Pancreas (tissue), 10 donors: Measurements from ENCODE around the gene VPS54. TPM values are rescaled to one million over a fixed set of nuclear protein-coding genes. Genes with fewer than 3 reads are reported as not detected.
A peak's percentile ranks its signal among the peaks of the same experiment; 100 is the strongest.
"Not testable (repeated sequence)": the region's sequence is repeated elsewhere in the genome, so short reads cannot be mapped to it uniquely, and the experiment has no call there.

Source experiments
- ATAC-seq, 4 donors: fragments of 200-7000 bp; cut with Tn5 transposase; one replicate each; pipeline versions ENCODE4 v1.8.0 to v1.9.1; 2020; ENCODE audit warnings: mild to moderate bottlenecking in 4 of 4, moderate library complexity in 4 of 4
- DNase-seq, 6 donors: peaks; one replicate each; pipeline ENCODE4 v3.0.0-alpha.2; 2020
- FAIRE-seq: peaks from 2 replicates; lab custom pipeline; 2012; peaks lifted over from hg19 to GRCh38; lab: Jason Lieb, UNC
- H3K27ac ChIP-seq, 4 donors: fragments of 200-600 bp; sonication (generic); 1 replicate in 3 of 4; 2 replicates in 1 of 4; pipeline versions ENCODE4 v1.5.0 to v1.8.0; 2020
- H3K27me3 ChIP-seq, 4 donors: fragments of 200-600 bp; one replicate each; pipeline ENCODE4 v1.8.0; 2021
- H3K36me3 ChIP-seq, 3 donors: fragments of 200-600 bp; sonication (generic) in 1 of 3; one replicate each; pipeline versions ENCODE4 v1.5.0 to v1.8.0; 2020 to 2021
- H3K4me1 ChIP-seq, 3 donors: fragments of 200-600 bp; one replicate each; pipeline ENCODE4 v1.8.0; 2021
- H3K4me3 ChIP-seq, 4 donors: fragments of 200-600 bp; sonication (generic) in 2 of 4; one replicate each; pipeline versions ENCODE4 v1.5.0 to v1.8.0; 2020 to 2021
- H3K9me3 ChIP-seq, 4 donors: fragments of 200-600 bp; one replicate each; pipeline ENCODE4 v1.8.0; 2021
- CTCF ChIP-seq, 4 donors: fragments of 200-600 bp; sonication (generic) in 3 of 4; IDR thresholded peaks; one replicate each; pipeline versions ENCODE4 v1.5.0 to v1.8.0; 2021; ENCODE audit warnings: antibody characterized with exemption in 4 of 4
- WGBS, 2 donors: extraction: QIAGEN DNeasy Blood & Tissue Kit; methylation state at CpG; one replicate each; pipeline ENCODE4 v1.1.7; 2013; 5-methylcytosine and 5-hydroxymethylcytosine counted together
- intact Hi-C, 3 donors: fragments of 100-400 bp; cut with DNase I; formaldehyde crosslinking; loops; one replicate each; pipeline versions ENCODE4 v1.11.1 to v1.14.2; 2022
- polyA plus RNA-seq, 2 donors: library from polyadenylated mRNA; stranded (reverse); fragments of 200-250 nt; gene quantifications; one replicate each; pipeline ENCODE4 v1.2.3, GENCODE V29; 2013
- total RNA-seq, 6 donors: library from RNA; stranded (reverse); fragmentation: NEBNext Ultra II Directional in 4 of 6; extraction: Animal tissue kit (Norgen Biotek cat#: 25700) in 4 of 6; gene quantifications; one replicate each; pipeline versions ENCODE4 v1.2.1 to v1.2.4, GENCODE V29; 2021 to 2023
- donor health status: healthy with polysubstance abuse.
- donor health status: DM: no; HTN: no; CAD: no; lungs with moderate emphysema.
- donor health status: DM: no; HTN: no; CAD: no.
- donor health status: control.
- donor health status: control.
- donor health status: Bipolar disorder and iron deficiency.
- donor health status: DM: yes; HTN: yes; CAD: no.
- donor health status: DM: no; HTN: no; CAD: no.
- donor health status: DM: no; HTN: no; CAD: no.
- donor health status: DM: yes; HTN: yes; CAD: no.

VPS54 gene
- total and polyA plus RNA-seq, 8 donors = 7.9 to 18.1 (median 13.0) TPM

- no peaks in the 10 kb centered on the region for H3K36me3 ChIP-seq
- intact Hi-C loops = no loop called here
- no peak overlapping the region for H3K27ac ChIP-seq
- TF ChIP-seq CTCF (IDR thresholded peaks at IDR 0.05) = no peak
- H3K27me3 ChIP-seq = no peaks in the 10 kb centered on the region
- H3K4me3 ChIP-seq = no peak overlapping the region
- DNase-seq (no peak), FAIRE-seq (no peak), ATAC-seq (no peak)
- peaks cover 0 to 9% (median 6%) of the 10 kb centered on the region in 3 donors for H3K4me1 ChIP-seq
- no peaks in the 10 kb centered on the region for H3K9me3 ChIP-seq
- 86 to 91% methylated on average over 5 of the region's 5 CpGs for WGBS, 2 donors
These were observed 25.4 kb downstream of the VPS54 start for GRCh38 chr2:63993871-63994270.

GRCh38 chr2:63993130-63993584, 26.1 kb downstream of the VPS54 start:
- intact Hi-C loops, H3K27me3 ChIP-seq, H3K9me3 ChIP-seq, DNase-seq, H3K27ac ChIP-seq, H3K4me3 ChIP-seq, H3K4me1 ChIP-seq, H3K36me3 ChIP-seq, ATAC-seq, FAIRE-seq: not testable (repeated sequence)
- WGBS, 2 donors = 84 to 94% methylated on average over 9 of the region's 9 CpGs

- DNase-seq = no peak
- no peak for FAIRE-seq
- no peak overlapping the region for H3K27ac ChIP-seq
- no peaks in the 10 kb centered on the region for H3K36me3 ChIP-seq
- ATAC-seq = no peak
- intact Hi-C loops = no loop called here
- peaks cover 0 to 9% (median 6%) of the 10 kb centered on the region in 3 donors for H3K4me1 ChIP-seq
- 75 to 76% methylated on average over 13 of the region's 13 CpGs for WGBS, 2 donors
- no peak overlapping the region for H3K4me3 ChIP-seq
- H3K9me3 ChIP-seq = no peaks in the 10 kb centered on the region
- no peak for TF ChIP-seq CTCF (IDR thresholded peaks at IDR 0.05)
- H3K27me3 ChIP-seq = no peaks in the 10 kb centered on the region
These were observed 27.1 kb downstream of the VPS54 start for GRCh38 chr2:63992061-63992685.

- WGBS, 2 donors = 58% methylated on average over 12 of the region's 12 CpGs
- H3K27me3 ChIP-seq, H3K9me3 ChIP-seq, H3K4me3 ChIP-seq, intact Hi-C loops, H3K36me3 ChIP-seq, FAIRE-seq, H3K4me1 ChIP-seq, H3K27ac ChIP-seq: not testable (repeated sequence)
- ATAC-seq = peak; percentile 53 to 73 (median 66)
- DNase-seq = peak in 3 of 6 donors; percentile 33 to 36 (median 34)
These were observed 27.8 kb downstream of the VPS54 start for GRCh38 chr2:63991173-63991999.

GRCh38 chr2:63990072-63990471, 29.2 kb downstream of the VPS54 start:
- intact Hi-C loops = no loop called here
- H3K27me3 ChIP-seq = no peaks in the 10 kb centered on the region
- H3K27ac ChIP-seq = no peak overlapping the region
- H3K4me3 ChIP-seq = no peak overlapping the region
- no peaks in the 10 kb centered on the region for H3K36me3 ChIP-seq
- FAIRE-seq = no peak
- no peak for ATAC-seq
- 93 to 94% methylated on average over 12 of the region's 12 CpGs for WGBS, 2 donors
- no peak for DNase-seq
- no peak for TF ChIP-seq CTCF (IDR thresholded peaks at IDR 0.05)
- H3K9me3 ChIP-seq = no peaks in the 10 kb centered on the region
- peaks cover 9 to 11% (median 10%) of the 10 kb centered on the region in 3 donors for H3K4me1 ChIP-seq

- H3K27ac ChIP-seq, H3K27me3 ChIP-seq, ATAC-seq, H3K9me3 ChIP-seq, DNase-seq, intact Hi-C loops, H3K36me3 ChIP-seq, FAIRE-seq, H3K4me3 ChIP-seq: not testable (repeated sequence)
- H3K4me1 ChIP-seq = peaks cover 14 to 22% (median 15%) of the 10 kb centered on the region in 3 donors
- WGBS, 2 donors = 89 to 91% methylated on average over 12 of the region's 12 CpGs
These were observed 30.3 kb downstream of the VPS54 start for GRCh38 chr2:63988842-63989436.
